Progenitor cell of endocrine pancreas (in vitro differentiated cells): Measurements from ENCODE around the gene KAT2B. TPM values are rescaled to one million over a fixed set of nuclear protein-coding genes. Genes with fewer than 3 reads are reported as not detected.

Experiments used
- DNase-seq: peaks from one replicate; pipeline ENCODE4 v3.0.0; 2021; ENCODE audit warnings: low spot score; ENCODE audit not compliant: unreplicated experiment
- H3K27ac Mint-ChIP-seq: 2 replicates; pipeline ENCODE4 v1.8.0; 2021; ENCODE audit warnings: mild to moderate bottlenecking, moderate library complexity, mixed read lengths
- H3K27me3 Mint-ChIP-seq: 2 replicates; pipeline ENCODE4 v1.8.0; 2021; ENCODE audit warnings: mixed read lengths
- H3K36me3 Mint-ChIP-seq: 2 replicates; pipeline ENCODE4 v1.8.0; 2022; ENCODE audit warnings: mixed read lengths; ENCODE audit not compliant: insufficient read depth
- H3K4me1 Mint-ChIP-seq: 2 replicates; pipeline ENCODE4 v1.8.0; 2021; ENCODE audit warnings: low read depth, mixed read lengths
- H3K4me3 Mint-ChIP-seq: 2 replicates; pipeline ENCODE4 v1.8.0; 2021; ENCODE audit warnings: low read depth, mild to moderate bottlenecking, moderate library complexity, mixed read lengths
- H3K9me3 Mint-ChIP-seq: 2 replicates; pipeline ENCODE4 v1.8.0; 2021; ENCODE audit warnings: low read depth, mixed read lengths
- total RNA-seq: library from RNA; stranded (reverse); gene quantifications from 2 replicates; pipeline ENCODE4 v1.2.1, GENCODE V29; 2021
- TF ChIP-seq, protein P1 (sequence below): fragments of 200-600 bp; sonication (generic); IDR thresholded peaks from one replicate; pipeline ENCODE4 v1.5.0; 2021; ENCODE audit warnings: antibody characterized with exemption, mild to moderate bottlenecking; ENCODE audit not compliant: unreplicated experiment

The KAT2B gene
- total RNA-seq, 1 donor from 2014 or later, result 17.1 TPM

- peaks cover 13% of the 10 kb centered on the region for H3K4me1 Mint-ChIP-seq
Observed at GRCh38 chr3:20073683-20074082, 33.4 kb downstream of the KAT2B start.

DNA sequence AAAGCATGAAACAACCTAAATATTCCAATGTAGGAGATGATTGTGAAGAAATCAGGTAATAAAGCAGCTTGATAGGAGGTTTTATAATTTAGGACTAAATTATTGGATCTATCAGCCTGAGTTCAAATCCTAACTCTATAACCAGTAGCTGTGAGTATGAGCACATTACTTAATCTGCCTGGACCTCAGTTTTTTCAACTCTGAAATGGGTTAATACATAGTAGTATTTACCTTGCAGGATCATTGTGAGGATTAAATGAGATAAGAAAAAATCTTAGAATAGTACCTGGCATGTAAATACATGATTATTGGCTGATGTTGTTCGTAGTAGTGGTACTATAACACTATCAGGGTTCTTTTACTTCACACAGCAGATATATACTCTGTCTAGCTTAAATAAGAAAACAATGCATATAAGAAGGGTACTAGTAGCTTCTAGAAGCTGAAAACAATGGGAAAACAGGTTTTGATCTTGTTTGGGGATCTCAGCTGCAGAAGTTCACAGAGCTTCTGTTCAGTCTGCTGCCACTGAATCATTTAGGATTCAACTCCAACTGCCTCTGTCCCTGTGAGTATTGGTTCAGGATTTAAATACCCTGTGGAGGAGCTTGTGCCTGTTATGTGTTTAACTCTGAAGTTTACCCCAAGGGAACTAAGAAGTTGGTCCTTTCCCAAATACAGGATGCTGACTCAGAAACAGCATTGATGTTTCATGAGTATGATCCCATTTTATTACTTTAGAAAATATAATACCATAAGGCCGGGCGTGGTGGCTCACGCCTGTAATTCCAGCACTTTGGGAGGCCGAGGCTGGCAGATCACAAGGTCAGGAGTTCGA, 34.2 kb downstream of the KAT2B start:
- no peak for DNase-seq
- peaks cover 13% of the 10 kb centered on the region for H3K4me1 Mint-ChIP-seq
- no peak overlapping the region for H3K4me3 Mint-ChIP-seq
- no peaks in the 10 kb centered on the region for H3K36me3 Mint-ChIP-seq
- no peak overlapping the region for H3K27ac Mint-ChIP-seq
- no peaks in the 10 kb centered on the region for H3K9me3 Mint-ChIP-seq
- TF ChIP-seq, protein P1, sequence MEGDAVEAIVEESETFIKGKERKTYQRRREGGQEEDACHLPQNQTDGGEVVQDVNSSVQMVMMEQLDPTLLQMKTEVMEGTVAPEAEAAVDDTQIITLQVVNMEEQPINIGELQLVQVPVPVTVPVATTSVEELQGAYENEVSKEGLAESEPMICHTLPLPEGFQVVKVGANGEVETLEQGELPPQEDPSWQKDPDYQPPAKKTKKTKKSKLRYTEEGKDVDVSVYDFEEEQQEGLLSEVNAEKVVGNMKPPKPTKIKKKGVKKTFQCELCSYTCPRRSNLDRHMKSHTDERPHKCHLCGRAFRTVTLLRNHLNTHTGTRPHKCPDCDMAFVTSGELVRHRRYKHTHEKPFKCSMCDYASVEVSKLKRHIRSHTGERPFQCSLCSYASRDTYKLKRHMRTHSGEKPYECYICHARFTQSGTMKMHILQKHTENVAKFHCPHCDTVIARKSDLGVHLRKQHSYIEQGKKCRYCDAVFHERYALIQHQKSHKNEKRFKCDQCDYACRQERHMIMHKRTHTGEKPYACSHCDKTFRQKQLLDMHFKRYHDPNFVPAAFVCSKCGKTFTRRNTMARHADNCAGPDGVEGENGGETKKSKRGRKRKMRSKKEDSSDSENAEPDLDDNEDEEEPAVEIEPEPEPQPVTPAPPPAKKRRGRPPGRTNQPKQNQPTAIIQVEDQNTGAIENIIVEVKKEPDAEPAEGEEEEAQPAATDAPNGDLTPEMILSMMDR, result no peak
- H3K27me3 Mint-ChIP-seq, result no peaks in the 10 kb centered on the region

More at GRCh38 chr3:20073683-20074082, 33.4 kb downstream of the KAT2B start:
- Mint-ChIP-seq H3K27me3 (no peaks in the 10 kb centered on the region), H3K27ac (no peak overlapping the region), H3K36me3 (no peaks in the 10 kb centered on the region), H3K4me3 (no peak overlapping the region), H3K9me3 (no peaks in the 10 kb centered on the region)
- DNase-seq, result no peak
- TF ChIP-seq, protein P1, result no peak

GRCh38 chr3:20075197-20075596, 35.0 kb downstream of the KAT2B start:
- Mint-ChIP-seq H3K36me3 (peaks cover 2% of the 10 kb centered on the region), H3K9me3 (no peaks in the 10 kb centered on the region), H3K27ac (no peak overlapping the region), H3K27me3 (no peaks in the 10 kb centered on the region), H3K4me1 (peaks cover 13% of the 10 kb centered on the region), H3K4me3 (no peak overlapping the region)
- TF ChIP-seq, protein P1, result no peak
- no peak for DNase-seq

DNA sequence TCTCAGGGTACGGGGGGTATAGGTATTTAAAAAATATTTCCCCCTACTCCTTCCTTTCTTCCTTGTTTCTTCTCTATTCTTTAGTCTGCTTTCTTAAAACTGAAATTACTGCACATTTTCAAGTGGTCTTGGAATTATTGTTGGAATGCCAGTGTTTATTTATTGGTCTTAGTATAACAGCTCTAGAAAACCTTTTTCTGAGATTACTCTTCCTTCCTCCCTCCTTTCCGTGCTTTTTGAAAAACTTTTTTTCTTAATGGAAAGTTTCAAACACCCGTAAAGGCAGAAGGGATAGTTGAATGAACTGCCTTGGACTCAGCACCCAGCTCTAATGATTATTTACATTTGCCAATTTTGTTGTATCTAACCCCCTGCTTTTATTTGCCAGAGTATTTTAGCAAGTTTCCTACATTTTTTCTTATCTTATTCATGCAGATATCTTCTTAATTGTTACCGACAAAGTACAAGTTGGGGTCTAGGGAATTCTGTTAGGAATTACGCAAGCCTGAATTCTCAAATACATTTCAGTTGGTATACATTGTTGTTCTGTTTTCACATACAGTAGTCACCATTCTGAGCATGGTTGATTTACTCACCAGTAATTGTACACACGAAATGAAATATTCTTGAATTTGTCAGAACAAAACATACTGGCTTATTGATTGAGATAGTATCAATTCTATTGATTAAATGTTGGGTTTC, 36.2 kb downstream of the KAT2B start:
- no peaks in the 10 kb centered on the region for H3K9me3 Mint-ChIP-seq
- H3K4me3 Mint-ChIP-seq, result no peak overlapping the region
- peaks cover 13% of the 10 kb centered on the region for H3K4me1 Mint-ChIP-seq
- H3K27ac Mint-ChIP-seq, result no peak overlapping the region
- TF ChIP-seq, protein P1, result no peak
- DNase-seq, result no peak
- H3K27me3 Mint-ChIP-seq, result no peaks in the 10 kb centered on the region
- H3K36me3 Mint-ChIP-seq, result peaks cover 2% of the 10 kb centered on the region

GRCh38 chr3:20077068-20077467, 36.8 kb downstream of the KAT2B start:
- TF ChIP-seq, protein P1, result no peak
- peaks cover 13% of the 10 kb centered on the region for H3K4me1 Mint-ChIP-seq
- H3K27me3 Mint-ChIP-seq, result no peaks in the 10 kb centered on the region
- H3K4me3 Mint-ChIP-seq, result no peak overlapping the region
- no peak for DNase-seq
- H3K9me3 Mint-ChIP-seq, result no peaks in the 10 kb centered on the region
- no peak overlapping the region for H3K27ac Mint-ChIP-seq
- peaks cover 2% of the 10 kb centered on the region for H3K36me3 Mint-ChIP-seq
